ENCODE results near the gene SYT12. TPM values are rescaled to one million over a fixed set of nuclear protein-coding genes. Genes with fewer than 3 reads are reported as not detected.
A peak's percentile ranks its signal among the peaks of the same experiment; 100 is the strongest.

SYT12 gene
- polyA plus RNA-seq, 1 of the 3 experiments (the other 2 are of a cell fraction), result 0.61 TPM

DNA sequence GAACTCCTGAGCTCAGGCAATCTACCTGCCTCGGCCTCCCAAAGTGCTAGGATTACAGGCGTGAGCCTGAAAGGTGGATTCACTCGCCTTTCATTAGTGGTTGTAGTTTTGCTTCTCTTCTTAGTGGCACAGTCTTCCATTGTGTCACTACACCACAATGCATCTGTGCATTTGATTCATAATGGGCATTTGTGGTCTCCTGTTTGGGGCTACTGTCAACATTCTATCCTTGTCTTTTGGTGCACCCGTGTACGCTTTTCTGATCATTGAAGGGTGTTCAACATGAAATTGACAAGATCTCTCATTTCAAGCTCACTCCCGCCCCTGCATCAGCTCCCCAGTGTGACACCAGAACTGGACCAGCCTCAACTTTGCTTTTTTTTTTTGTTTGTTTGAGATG, 2.0 kb upstream of the SYT12 start (continued):
- TF ChIP-seq, protein P1, sequence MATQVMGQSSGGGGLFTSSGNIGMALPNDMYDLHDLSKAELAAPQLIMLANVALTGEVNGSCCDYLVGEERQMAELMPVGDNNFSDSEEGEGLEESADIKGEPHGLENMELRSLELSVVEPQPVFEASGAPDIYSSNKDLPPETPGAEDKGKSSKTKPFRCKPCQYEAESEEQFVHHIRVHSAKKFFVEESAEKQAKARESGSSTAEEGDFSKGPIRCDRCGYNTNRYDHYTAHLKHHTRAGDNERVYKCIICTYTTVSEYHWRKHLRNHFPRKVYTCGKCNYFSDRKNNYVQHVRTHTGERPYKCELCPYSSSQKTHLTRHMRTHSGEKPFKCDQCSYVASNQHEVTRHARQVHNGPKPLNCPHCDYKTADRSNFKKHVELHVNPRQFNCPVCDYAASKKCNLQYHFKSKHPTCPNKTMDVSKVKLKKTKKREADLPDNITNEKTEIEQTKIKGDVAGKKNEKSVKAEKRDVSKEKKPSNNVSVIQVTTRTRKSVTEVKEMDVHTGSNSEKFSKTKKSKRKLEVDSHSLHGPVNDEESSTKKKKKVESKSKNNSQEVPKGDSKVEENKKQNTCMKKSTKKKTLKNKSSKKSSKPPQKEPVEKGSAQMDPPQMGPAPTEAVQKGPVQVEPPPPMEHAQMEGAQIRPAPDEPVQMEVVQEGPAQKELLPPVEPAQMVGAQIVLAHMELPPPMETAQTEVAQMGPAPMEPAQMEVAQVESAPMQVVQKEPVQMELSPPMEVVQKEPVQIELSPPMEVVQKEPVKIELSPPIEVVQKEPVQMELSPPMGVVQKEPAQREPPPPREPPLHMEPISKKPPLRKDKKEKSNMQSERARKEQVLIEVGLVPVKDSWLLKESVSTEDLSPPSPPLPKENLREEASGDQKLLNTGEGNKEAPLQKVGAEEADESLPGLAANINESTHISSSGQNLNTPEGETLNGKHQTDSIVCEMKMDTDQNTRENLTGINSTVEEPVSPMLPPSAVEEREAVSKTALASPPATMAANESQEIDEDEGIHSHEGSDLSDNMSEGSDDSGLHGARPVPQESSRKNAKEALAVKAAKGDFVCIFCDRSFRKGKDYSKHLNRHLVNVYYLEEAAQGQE (IDR thresholded peaks at IDR 0.05; ENCODE audit: low read depth, low read length), result no peak
- TF ChIP-seq FOXJ3 (CRISPR knock-in tag; IDR thresholded peaks at IDR 0.05) (no peak), JUND (IDR thresholded peaks at IDR 0.05) (no peak), MXI1 (IDR thresholded peaks at IDR 0.05; ENCODE audit: low read depth, low read length) (no peak), SMC3 (IDR thresholded peaks at IDR 0.05; ENCODE audit: low read depth, low read length) (no peak)

GRCh38 chr11:67022341-67022933, 497 bp upstream of the SYT12 start:
- H3K9me3 ChIP-seq, result no peaks in the 10 kb centered on the region
- H3K4me1 ChIP-seq (ENCODE audit: control insufficient read depth in 1 of 2, insufficient read depth in 2 of 2, low read depth in 1 of 2, low read length in 1 of 2), result peaks cover 8 to 13% of the 10 kb centered on the region in 2 experiments; a peak in 2 of 4 replicates
- no peaks in the 10 kb centered on the region for H3F3A ChIP-seq (replicated peaks; ENCODE audit: insufficient read depth)
- TF ChIP-seq IRF3 (IDR thresholded peaks at IDR 0.05; ENCODE audit: low read depth, low read length) (no peak), NFIC (IDR thresholded peaks at IDR 0.05; ENCODE audit: borderline replicate concordance) (peak; percentile 80), EP300 (IDR thresholded peaks at IDR 0.05; ENCODE audit: borderline replicate concordance in 1 of 2, low read depth in 1 of 2, low read length in 1 of 2) (0 out of 4 replicates have a peak, but pooled peaks of 1 of the 2 experiments have one; percentile 7)
- TF ChIP-seq, protein P2, sequence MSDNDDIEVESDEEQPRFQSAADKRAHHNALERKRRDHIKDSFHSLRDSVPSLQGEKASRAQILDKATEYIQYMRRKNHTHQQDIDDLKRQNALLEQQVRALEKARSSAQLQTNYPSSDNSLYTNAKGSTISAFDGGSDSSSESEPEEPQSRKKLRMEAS (IDR thresholded peaks at IDR 0.05; ENCODE audit: low read depth), result no peak
- peak overlapping the region; percentile 74 for H3K4me2 ChIP-seq
- peak; percentile 69 for DNase-seq
- H2AFZ ChIP-seq (ENCODE audit: low read depth), result 0 out of 2 replicates have a peak overlapping the region, but pooled peaks have one; percentile 56
- H3K9me2 ChIP-seq, result no peaks in the 10 kb centered on the region
- POLR2A ChIA-PET, result no interaction called here
- no peak overlapping the region for H3K9ac ChIP-seq
- peak overlapping the region; percentile 46 to 53 for H3K4me3 ChIP-seq (ENCODE audit: low read depth in 2 of 2, low read length in 1 of 2)
- H3K36me3 ChIP-seq (replicated peaks in 1 of 2; ENCODE audit: control insufficient read depth in 1 of 2, insufficient read depth in 2 of 2, low read length in 1 of 2), result no peaks in the 10 kb centered on the region
- H3K27me3 ChIP-seq (ENCODE audit: insufficient read depth), result no peaks in the 10 kb centered on the region
- 22% methylated on average over 13 of the region's 20 CpGs for WGBS (ENCODE audit: low lambda C conversion rate)
- no peak overlapping the region for H3K27ac ChIP-seq (ENCODE audit: low read depth in 2 of 2, low read length in 1 of 2)
- H3K79me2 ChIP-seq (ENCODE audit: insufficient read depth), result no peaks in the 10 kb centered on the region
- CTCF ChIA-PET, result interaction anchor here (0.6 to 2.0 kb wide), 12 partner anchors 8 to 327 kb away, joined by 3 to 6 read pairs (median 4); partner anchors contain the start of gene RCE1
- H4K20me1 ChIP-seq (ENCODE audit: insufficient read depth), result no peaks in the 10 kb centered on the region
